GM23248 (cell line): ENCODE data around the gene MPG.

Experiments
- EZH2 ChIP-seq: fragments of 200-600 bp; sonication (generic); IDR thresholded peaks from 2 replicates; pipeline ENCODE4 v1.6.1; 2018; ENCODE audit warnings: antibody characterized with exemption, mild to moderate bottlenecking; ENCODE audit not compliant: insufficient read depth, poor library complexity, severe bottlenecking
- EZH2phosphoT487 ChIP-seq: fragments of 200-600 bp; sonication (generic); IDR thresholded peaks from 2 replicates; pipeline ENCODE4 v1.6.1; 2018; ENCODE audit warnings: antibody characterized with exemption, moderate library complexity, mild to moderate bottlenecking, low read depth; ENCODE audit not compliant: insufficient read depth

DNA sequence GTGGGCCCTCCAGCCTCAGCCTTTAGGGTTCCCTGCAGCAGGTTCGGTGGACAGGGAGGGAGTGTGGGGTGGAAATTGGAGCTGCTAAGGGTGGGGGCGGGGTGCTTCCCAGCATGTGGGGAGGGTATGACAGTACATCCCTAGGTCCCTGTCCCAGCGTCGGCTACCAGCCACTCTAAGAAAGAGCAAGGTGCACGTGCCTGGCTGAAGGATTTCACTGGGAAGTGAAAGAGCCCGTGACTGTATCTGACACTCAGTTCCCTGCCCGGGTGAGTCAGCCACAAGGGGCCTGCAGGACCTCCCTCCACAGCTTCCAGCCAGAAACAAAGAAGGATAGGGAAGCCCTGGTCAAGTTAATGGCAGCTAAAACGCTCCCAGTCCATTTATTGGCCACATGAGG lies 20.3 kb upstream of the MPG start:
- TF ChIP-seq EZH2 = no peak
- TF ChIP-seq EZH2phosphoT487 = no peak
